Keratinocyte (primary cell): ENCODE results near the gene TMPRSS3.

Experiments used
- CTCF ChIP-seq, 3 experiments: IDR thresholded peaks in 1 of 3; conservative IDR thresholded peaks in 1 of 3; optimal IDR thresholded peaks in 1 of 3; 2 replicates in 2 of 3; 3 replicates in 1 of 3; pipeline versions ENCODE3 to v1.5.1; 2011; ENCODE audit warnings: low read length in 3 of 3, mild to moderate bottlenecking in 3 of 3, moderate library complexity in 2 of 3, control low read depth in 1 of 3, inconsistent platforms in 1 of 3; ENCODE audit not compliant: insufficient read depth in 2 of 3; ENCODE audit errors: extremely low read depth in 1 of 3
- EZH2 ChIP-seq: IDR thresholded peaks from one replicate; pipeline ENCODE4 v1.6.1; 2012; ENCODE audit warnings: inconsistent platforms, mild to moderate bottlenecking, low read length, moderate library complexity

- TF ChIP-seq CTCF (optimal IDR thresholded peaks at IDR 0.05 in 1 of 3, IDR thresholded peaks at IDR 0.05 in 1 of 3, conservative IDR thresholded peaks at IDR 0.05 in 1 of 3; ENCODE audit: extremely low read depth in 1 of 3, insufficient read depth in 2 of 3, low read length in 3 of 3), result no peak
- TF ChIP-seq EZH2, result no peak
These were observed 28.3 kb downstream of the TMPRSS3 start for GRCh38 chr21:42367367-42368165.
